Activated CD8-positive, alpha-beta memory T cell treated with anti-CD3 and anti-CD28 coated beads, Interleukin-2, amount 50 U/mL, for 1 hour (primary cell): Measurements from ENCODE around the gene TRA2B.

Experiments
- DNase-seq: peaks from one replicate; pipeline ENCODE4 v3.0.0-alpha.2; 2020; ENCODE audit errors: extremely low read depth

The TRA2B gene

DNA sequence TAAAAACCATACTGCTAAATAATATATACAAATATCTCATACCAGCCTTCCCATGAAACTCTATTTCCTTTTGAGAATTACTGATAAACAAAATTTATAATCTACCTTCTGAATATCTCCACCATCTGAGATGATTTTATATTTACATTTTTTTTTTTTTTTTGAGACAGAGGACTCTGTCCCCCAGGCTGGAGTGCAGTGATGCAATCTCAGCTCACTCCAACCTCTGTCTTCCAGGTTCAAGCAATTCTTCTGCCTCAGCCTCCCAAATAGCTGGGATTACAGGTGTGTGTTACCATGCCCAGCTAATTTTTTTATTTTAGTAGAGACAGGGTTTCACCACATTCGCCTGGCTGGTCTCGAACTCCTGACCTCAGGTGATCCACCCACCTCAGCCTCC is 70.2 kb downstream of the TRA2B start:
- no peak for DNase-seq

DNA sequence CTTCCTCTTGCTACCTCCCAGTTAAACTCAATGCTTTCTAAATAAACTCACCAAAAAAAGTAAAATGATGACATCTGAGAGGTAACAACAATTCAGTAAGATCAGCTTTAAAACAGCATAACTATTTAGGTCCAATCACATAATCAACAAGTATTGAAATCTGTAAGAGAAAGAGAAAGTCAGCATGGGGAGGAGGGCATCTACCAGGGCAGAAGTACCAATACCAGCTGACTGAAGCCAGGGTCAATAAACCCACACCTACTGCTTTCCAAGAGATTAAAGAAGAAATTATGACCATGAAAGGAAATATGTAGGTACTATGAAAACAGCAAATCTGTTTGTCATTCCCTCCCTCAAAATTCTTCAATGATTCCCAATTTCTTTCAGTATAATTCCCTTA is 70.8 kb downstream of the TRA2B start:
- no peak for DNase-seq

DNA sequence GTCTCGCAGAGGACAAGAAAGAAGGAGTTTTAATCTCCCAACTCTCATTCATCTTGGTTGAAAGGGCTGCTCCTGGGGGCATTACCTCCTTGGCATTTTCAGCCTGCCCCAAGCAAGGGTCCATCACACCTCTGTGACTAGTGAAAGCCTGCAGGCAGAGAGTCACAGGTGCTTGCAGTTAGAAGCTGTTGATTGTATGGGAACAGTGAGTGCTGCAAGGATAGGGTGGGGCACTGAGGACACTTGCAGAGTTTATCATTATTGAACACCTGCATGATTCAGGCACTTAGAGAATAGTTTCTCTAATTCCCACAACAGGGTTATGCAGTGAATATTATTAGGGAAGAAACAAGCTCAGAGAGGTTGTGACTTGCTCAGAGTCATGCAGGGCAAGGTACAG is 71.3 kb downstream of the TRA2B start:
- no peak for DNase-seq
